ENCODE data around the gene CRAMP1. TPM values are rescaled to one million over a fixed set of nuclear protein-coding genes. Genes with fewer than 3 reads are reported as not detected.
"Not testable (repeated sequence)": the region's sequence is repeated elsewhere in the genome, so short reads cannot be mapped to it uniquely, and the experiment has no call there.

The CRAMP1 gene
- total RNA-seq, 1 donor from 2014 or later, result 38.6 TPM

GRCh38 chr16:1689853-1690252, 77.7 kb downstream of the CRAMP1 start:
- DNase-seq (ENCODE audit: low spot score), result no peak
- Mint-ChIP-seq H3K9me3 (no peaks in the 10 kb centered on the region), H3K4me3 (no peak overlapping the region), H3K27ac (no peak overlapping the region), H3K27me3 (ENCODE audit: insufficient read depth) (no peaks in the 10 kb centered on the region), H3K4me1 (ENCODE audit: low read depth) (peaks cover 16% of the 10 kb centered on the region), H3K36me3 (ENCODE audit: low read depth) (peaks cover 34% of the 10 kb centered on the region)
- intact Hi-C loops (cut with micrococcal nuclease), result no loop called here

- no peaks in the 10 kb centered on the region for H3K27me3 Mint-ChIP-seq (ENCODE audit: insufficient read depth)
- no peak overlapping the region for H3K27ac Mint-ChIP-seq
- H3K4me3 Mint-ChIP-seq, result no peak overlapping the region
- H3K36me3 Mint-ChIP-seq (ENCODE audit: low read depth), result peaks cover 30% of the 10 kb centered on the region
- no peak for DNase-seq (ENCODE audit: low spot score)
- intact Hi-C loops (cut with micrococcal nuclease), result no loop called here
- H3K4me1 Mint-ChIP-seq (ENCODE audit: low read depth), result peaks cover 16% of the 10 kb centered on the region
- no peaks in the 10 kb centered on the region for H3K9me3 Mint-ChIP-seq
Measured at GRCh38 chr16:1690810-1691209, 78.7 kb downstream of the CRAMP1 start.

- Mint-ChIP-seq H3K4me3 (no peak overlapping the region), H3K9me3 (no peaks in the 10 kb centered on the region), H3K36me3 (ENCODE audit: low read depth) (peaks cover 29% of the 10 kb centered on the region), H3K27me3 (ENCODE audit: insufficient read depth) (no peaks in the 10 kb centered on the region), H3K4me1 (ENCODE audit: low read depth) (peaks cover 16% of the 10 kb centered on the region), H3K27ac (no peak overlapping the region)
- DNase-seq (ENCODE audit: low spot score), result no peak
- intact Hi-C loops (cut with micrococcal nuclease), result no loop called here
Measured at GRCh38 chr16:1691276-1691675, 79.1 kb downstream of the CRAMP1 start.

GRCh38 chr16:1691956-1692355, 79.8 kb downstream of the CRAMP1 start:
- H3K27ac Mint-ChIP-seq, result no peak overlapping the region
- DNase-seq (ENCODE audit: low spot score), result no peak
- intact Hi-C loops (cut with micrococcal nuclease), result no loop called here
- no peaks in the 10 kb centered on the region for H3K27me3 Mint-ChIP-seq (ENCODE audit: insufficient read depth)
- H3K4me3 Mint-ChIP-seq, result no peak overlapping the region
- no peaks in the 10 kb centered on the region for H3K9me3 Mint-ChIP-seq
- H3K36me3 Mint-ChIP-seq (ENCODE audit: low read depth), result peaks cover 33% of the 10 kb centered on the region
- peaks cover 16% of the 10 kb centered on the region for H3K4me1 Mint-ChIP-seq (ENCODE audit: low read depth)

GRCh38 chr16:1696863-1697262, 84.7 kb downstream of the CRAMP1 start:
- Mint-ChIP-seq H3K27me3 (ENCODE audit: insufficient read depth) (no peaks in the 10 kb centered on the region), H3K4me1 (ENCODE audit: low read depth) (peaks cover 3% of the 10 kb centered on the region), H3K4me3 (no peak overlapping the region), H3K27ac (no peak overlapping the region), H3K9me3 (no peaks in the 10 kb centered on the region), H3K36me3 (ENCODE audit: low read depth) (peaks cover 43% of the 10 kb centered on the region)
- intact Hi-C loops (cut with micrococcal nuclease), result no loop called here
- no peak for DNase-seq (ENCODE audit: low spot score)

- Mint-ChIP-seq H3K27ac (no peak overlapping the region), H3K36me3 (ENCODE audit: low read depth) (peaks cover 48% of the 10 kb centered on the region)
Measured at GRCh38 chr16:1698680-1699079, 86.5 kb downstream of the CRAMP1 start.

GRCh38 chr16:1700246-1700645, 88.1 kb downstream of the CRAMP1 start:
- no peak for DNase-seq (ENCODE audit: low spot score)
- peaks cover 50% of the 10 kb centered on the region for H3K36me3 Mint-ChIP-seq (ENCODE audit: low read depth)
- intact Hi-C loops (cut with micrococcal nuclease), result loop anchor here (10.0 kb wide), 1 partner anchor 285 kb away; the partner anchor contains the start of gene UNKL

More at GRCh38 chr16:1698680-1699079, 86.5 kb downstream of the CRAMP1 start:
- Mint-ChIP-seq H3K9me3 (no peaks in the 10 kb centered on the region), H3K4me3 (no peak overlapping the region), H3K27me3 (ENCODE audit: insufficient read depth) (no peaks in the 10 kb centered on the region), H3K4me1 (ENCODE audit: low read depth) (peaks cover 3% of the 10 kb centered on the region)
- intact Hi-C loops (cut with micrococcal nuclease), result no loop called here
- no peak for DNase-seq (ENCODE audit: low spot score)

GRCh38 chr16:1701216-1701878, 89.2 kb downstream of the CRAMP1 start:
- Mint-ChIP-seq H3K36me3 (ENCODE audit: low read depth) (peaks cover 51% of the 10 kb centered on the region), H3K27ac (no peak overlapping the region), H3K27me3 (ENCODE audit: insufficient read depth) (no peaks in the 10 kb centered on the region), H3K4me3 (no peak overlapping the region), H3K4me1 (ENCODE audit: low read depth) (peaks cover 17% of the 10 kb centered on the region), H3K9me3 (no peaks in the 10 kb centered on the region)
- intact Hi-C loops (cut with micrococcal nuclease), result loop anchor here (10.0 kb wide), 1 partner anchor 287 kb away; the partner anchor contains the start of gene UNKL
- no peak for DNase-seq (ENCODE audit: low spot score)

More at GRCh38 chr16:1700246-1700645, 88.1 kb downstream of the CRAMP1 start:
- H3K9me3 Mint-ChIP-seq, result no peaks in the 10 kb centered on the region
- no peaks in the 10 kb centered on the region for H3K27me3 Mint-ChIP-seq (ENCODE audit: insufficient read depth)
- peaks cover 13% of the 10 kb centered on the region for H3K4me1 Mint-ChIP-seq (ENCODE audit: low read depth)
- H3K27ac Mint-ChIP-seq, result no peak overlapping the region
- H3K4me3 Mint-ChIP-seq, result no peak overlapping the region

- H3K27ac Mint-ChIP-seq, result peak overlapping the region; percentile 96
- peaks cover 30% of the 10 kb centered on the region for H3K36me3 Mint-ChIP-seq (ENCODE audit: low read depth)
- H3K4me3 Mint-ChIP-seq, result peak overlapping the region; percentile 94
- intact Hi-C loops (cut with micrococcal nuclease), result loop anchor here (1.0 to 10.0 kb wide), 3 partner anchors 67 to 291 kb away; partner anchors contain the start of genes CRAMP1, EME2, IFT140 and MRPS34
- peaks cover 28% of the 10 kb centered on the region for H3K4me1 Mint-ChIP-seq (ENCODE audit: low read depth)
- not testable (repeated sequence) for H3K9me3 Mint-ChIP-seq; DNase-seq (ENCODE audit: low spot score); H3K27me3 Mint-ChIP-seq (ENCODE audit: insufficient read depth)
Measured at GRCh38 chr16:1705324-1705687, 93.1 kb downstream of the CRAMP1 start.

GRCh38 chr16:1705688-1706385, 93.7 kb downstream of the CRAMP1 start, which contains the start of gene MAPK8IP3:
Gene MAPK8IP3, plus strand, starts transcription at chr16:1706195. Its CDS starts 145 bp downstream, at chr16:1706340.
- Mint-ChIP-seq H3K36me3 (ENCODE audit: low read depth) (peaks cover 28% of the 10 kb centered on the region), H3K4me1 (ENCODE audit: low read depth) (peaks cover 28% of the 10 kb centered on the region), H3K9me3 (no peaks in the 10 kb centered on the region), H3K27ac (peak within 1 kb of the TSS; percentile 96), H3K27me3 (ENCODE audit: insufficient read depth) (no peaks in the 10 kb centered on the region), H3K4me3 (peak within 1 kb of the TSS; percentile 94)
- DNase-seq (ENCODE audit: low spot score), result peak; percentile 96
- intact Hi-C loops (cut with micrococcal nuclease), result loop anchor here (1.0 to 10.0 kb wide), 7 partner anchors 28 to 291 kb away; partner anchors contain the start of genes CRAMP1, EME2, IFT140 and JPT2

GRCh38 chr16:1706386-1707192, 94.4 kb downstream of the CRAMP1 start:
- H3K9me3 Mint-ChIP-seq, result no peaks in the 10 kb centered on the region
- H3K27ac Mint-ChIP-seq, result peak overlapping the region; percentile 86
- intact Hi-C loops (cut with micrococcal nuclease), result loop anchor here (1.0 to 10.0 kb wide), 6 partner anchors 28 to 292 kb away; partner anchors contain the start of genes EME2, JPT2, MRPS34 and NME3
- peak; percentile 22 for DNase-seq (ENCODE audit: low spot score)
- no peaks in the 10 kb centered on the region for H3K27me3 Mint-ChIP-seq (ENCODE audit: insufficient read depth)
- H3K4me1 Mint-ChIP-seq (ENCODE audit: low read depth), result peaks cover 28% of the 10 kb centered on the region
- peaks cover 21% of the 10 kb centered on the region for H3K36me3 Mint-ChIP-seq (ENCODE audit: low read depth)
- peak overlapping the region; percentile 94 for H3K4me3 Mint-ChIP-seq

GRCh38 chr16:1707193-1707790, 95.1 kb downstream of the CRAMP1 start:
- peak; percentile 5 for DNase-seq (ENCODE audit: low spot score)

More at GRCh38 chr16:1707193-1707790, 95.1 kb downstream of the CRAMP1 start:
- H3K4me3 Mint-ChIP-seq, result peak overlapping the region; percentile 91
- peak overlapping the region; percentile 86 for H3K27ac Mint-ChIP-seq
- intact Hi-C loops (cut with micrococcal nuclease), result loop anchor here (5.0 to 10.0 kb wide), 2 partner anchors 65 to 292 kb away; partner anchors contain the start of genes EME2, MRPS34, NME3 and UNKL
- peaks cover 28% of the 10 kb centered on the region for H3K4me1 Mint-ChIP-seq (ENCODE audit: low read depth)
- H3K36me3 Mint-ChIP-seq (ENCODE audit: low read depth), result peaks cover 16% of the 10 kb centered on the region
- no peaks in the 10 kb centered on the region for H3K9me3 Mint-ChIP-seq
- no peaks in the 10 kb centered on the region for H3K27me3 Mint-ChIP-seq (ENCODE audit: insufficient read depth)
